ENCODE measurements around the gene STIM2.

- TF ChIP-seq CTCF (conservative IDR thresholded peaks at IDR 0.05; ENCODE audit: low read depth, low read length) (no peak), EZH2 (IDR thresholded peaks at IDR 0.05; ENCODE audit: borderline replicate concordance, low read depth, low read length, poor library complexity, severe bottlenecking) (no peak)
Observed at GRCh38 chr4:26819478-26820095, 41.1 kb upstream of the STIM2 start.
